Liver (tissue), 3 donors: ENCODE measurements around the gene HIBADH.

Experiments
- CTCF ChIP-seq: fragments of 150-350 bp; IDR thresholded peaks from 2 replicates; pipeline ENCODE4 v1.5.1; 2017; ENCODE audit warnings: improper control_type of control experiment, low read depth, low read length; ENCODE audit not compliant: missing input control
- JUND ChIP-seq, 2 donors: IDR thresholded peaks; 2 replicates each; pipeline ENCODE4 v1.6.1; 2016; ENCODE audit warnings: antibody characterized with exemption in 2 of 2
- donor health status: healthy.
- donor health status: healthy.

GRCh38 chr7:27690649-27691048 lies 28.0 kb upstream of the HIBADH start:
- TF ChIP-seq CTCF: no peak
- TF ChIP-seq JUND (IDR thresholded peaks at IDR 0.05): no peak
